Panc1 (cell line): ENCODE results near the gene EHD4. TPM values are rescaled to one million over a fixed set of nuclear protein-coding genes. Genes with fewer than 3 reads are reported as not detected.

ENCODE experiments used
- ATAC-seq: fragments of 200-7000 bp; cut with Tn5 transposase; 2 replicates; pipeline ENCODE4 v1.9.1; 2020; ENCODE audit warnings: mild to moderate bottlenecking, moderate library complexity
- BruUV-seq: library from RNA; stranded (reverse); fragments of 400-500 nt; replicated peaks from 2 replicates; lab custom pipeline; 2021; lab: Mats Ljungman, UMichigan
- CTCF ChIA-PET: fragments of 300-600 bp; sonication (Branson Sonifier 250); formaldehyde crosslinking; loops from one replicate; lab custom pipeline; 2022; ENCODE audit warnings: antibody characterized with exemption; lab: Charles Lee
- POLR2A ChIA-PET: fragments of 300-600 bp; sonication (Branson Sonifier 250); formaldehyde crosslinking; loops from one replicate; lab custom pipeline; 2022; ENCODE audit warnings: antibody characterized with exemption; lab: Charles Lee
- DNase-seq: peaks from one replicate; pipeline ENCODE4 v3.0.0-alpha.2; 2010; ENCODE audit warnings: low read depth, low spot score
- H3K27ac ChIP-seq: 2 replicates; pipeline ENCODE4 v1.5.1; 2011; ENCODE audit warnings: mild to moderate bottlenecking, low read length, inconsistent platforms
- H3K27me3 ChIP-seq: fragments of 200-500 bp; sonication (Bioruptor generic); 2 replicates; pipeline ENCODE4 v1.6.0; 2014; ENCODE audit warnings: low read length, inconsistent platforms; ENCODE audit not compliant: control insufficient read depth, insufficient read depth
- H3K36me3 ChIP-seq: fragments of 200-500 bp; sonication (Bioruptor generic); 2 replicates; pipeline ENCODE4 v1.5.1; 2014; ENCODE audit warnings: inconsistent platforms, mild to moderate bottlenecking, low read length, moderate library complexity; ENCODE audit not compliant: control insufficient read depth, insufficient read depth
- H3K4me1 ChIP-seq: 2 replicates; pipeline ENCODE4 v1.5.1; 2011; ENCODE audit warnings: inconsistent platforms, mild to moderate bottlenecking, low read length, moderate library complexity; ENCODE audit not compliant: control insufficient read depth, insufficient read depth
- H3K4me3 ChIP-seq, 2 experiments: 2 replicates each; pipeline ENCODE4 v1.5.1; 2011 to 2012; ENCODE audit warnings: low read depth in 2 of 2, low read length in 2 of 2, mild to moderate bottlenecking in 2 of 2, inconsistent platforms in 1 of 2, moderate library complexity in 1 of 2
- H3K9me3 ChIP-seq: fragments of 200-500 bp; sonication (Bioruptor generic); 2 replicates; pipeline ENCODE4 v1.5.1; 2014; ENCODE audit warnings: low read depth, mild to moderate bottlenecking, inconsistent platforms, low read length, moderate library complexity; ENCODE audit not compliant: control insufficient read depth, insufficient read depth
- CTCF ChIP-seq: fragments of 450-650 bp; IDR thresholded peaks from 2 replicates; pipeline ENCODE4 v1.5.1; 2017; ENCODE audit warnings: mild to moderate bottlenecking
- POLR2AphosphoS5 ChIP-seq: IDR thresholded peaks from 2 replicates; pipeline ENCODE4 v1.6.1; 2012; ENCODE audit warnings: mild to moderate bottlenecking, low read depth, low read length, moderate library complexity
- SIN3A ChIP-seq: IDR thresholded peaks from 2 replicates; pipeline ENCODE4 v1.6.1; 2012; ENCODE audit warnings: low read depth, mild to moderate bottlenecking, low read length, moderate library complexity, borderline replicate concordance; ENCODE audit not compliant: insufficient read depth
- TCF7L2 ChIP-seq: IDR thresholded peaks from 2 replicates; pipeline ENCODE4 v1.6.1; 2011; ENCODE audit warnings: mild to moderate bottlenecking, low read depth, low read length, inconsistent platforms
- in situ Hi-C: cut with HindIII; loops from 2 replicates; pipeline ENCODE4 v1.10.0; 2016; ENCODE audit warnings: low sequenced_read_pairs, low pct_unique_long_range_greater_than_20kb
- intact Hi-C: fragments of 100-400 bp; cut with micrococcal nuclease; formaldehyde crosslinking; loops from one replicate; pipeline ENCODE4 v1.10.0; 2022; ENCODE audit not compliant: unreplicated experiment
- total RNA-seq: library from RNA; stranded (reverse); gene quantifications from one replicate; pipeline ENCODE4 v1.2.1, GENCODE V29; 2021; ENCODE audit not compliant: unreplicated experiment
- TF ChIP-seq, protein P1 (sequence below), 2 experiments: IDR thresholded peaks; 2 replicates each; pipeline ENCODE4 v1.6.1; 2011 to 2012; ENCODE audit warnings: low read depth in 2 of 2, control low read depth in 1 of 2, low read length in 1 of 2, mild to moderate bottlenecking in 1 of 2, moderate library complexity in 1 of 2; ENCODE audit not compliant: insufficient read depth in 1 of 2

The EHD4 gene
- total RNA-seq, 1 experiment from 2014 or later, result 43.2 TPM

- ATAC-seq (no peak), DNase-seq (no peak)
- intact Hi-C loops (no loop called here), in situ Hi-C loops (no loop called here)
- no TSS peak for BruUV-seq
- POLR2A ChIA-PET, result no interaction called here
- Histone ChIP-seq H3K4me1 (no peaks in the 10 kb centered on the region), H3K27me3 (no peaks in the 10 kb centered on the region), H3K4me3 (no peak overlapping the region), H3K9me3 (no peaks in the 10 kb centered on the region), H3K27ac (no peak overlapping the region), H3K36me3 (no peaks in the 10 kb centered on the region)
- CTCF ChIA-PET, result no interaction called here
- TF ChIP-seq CTCF (no peak), POLR2AphosphoS5 (no peak), SIN3A (no peak), TCF7L2 (no peak)
- TF ChIP-seq, protein P1, sequence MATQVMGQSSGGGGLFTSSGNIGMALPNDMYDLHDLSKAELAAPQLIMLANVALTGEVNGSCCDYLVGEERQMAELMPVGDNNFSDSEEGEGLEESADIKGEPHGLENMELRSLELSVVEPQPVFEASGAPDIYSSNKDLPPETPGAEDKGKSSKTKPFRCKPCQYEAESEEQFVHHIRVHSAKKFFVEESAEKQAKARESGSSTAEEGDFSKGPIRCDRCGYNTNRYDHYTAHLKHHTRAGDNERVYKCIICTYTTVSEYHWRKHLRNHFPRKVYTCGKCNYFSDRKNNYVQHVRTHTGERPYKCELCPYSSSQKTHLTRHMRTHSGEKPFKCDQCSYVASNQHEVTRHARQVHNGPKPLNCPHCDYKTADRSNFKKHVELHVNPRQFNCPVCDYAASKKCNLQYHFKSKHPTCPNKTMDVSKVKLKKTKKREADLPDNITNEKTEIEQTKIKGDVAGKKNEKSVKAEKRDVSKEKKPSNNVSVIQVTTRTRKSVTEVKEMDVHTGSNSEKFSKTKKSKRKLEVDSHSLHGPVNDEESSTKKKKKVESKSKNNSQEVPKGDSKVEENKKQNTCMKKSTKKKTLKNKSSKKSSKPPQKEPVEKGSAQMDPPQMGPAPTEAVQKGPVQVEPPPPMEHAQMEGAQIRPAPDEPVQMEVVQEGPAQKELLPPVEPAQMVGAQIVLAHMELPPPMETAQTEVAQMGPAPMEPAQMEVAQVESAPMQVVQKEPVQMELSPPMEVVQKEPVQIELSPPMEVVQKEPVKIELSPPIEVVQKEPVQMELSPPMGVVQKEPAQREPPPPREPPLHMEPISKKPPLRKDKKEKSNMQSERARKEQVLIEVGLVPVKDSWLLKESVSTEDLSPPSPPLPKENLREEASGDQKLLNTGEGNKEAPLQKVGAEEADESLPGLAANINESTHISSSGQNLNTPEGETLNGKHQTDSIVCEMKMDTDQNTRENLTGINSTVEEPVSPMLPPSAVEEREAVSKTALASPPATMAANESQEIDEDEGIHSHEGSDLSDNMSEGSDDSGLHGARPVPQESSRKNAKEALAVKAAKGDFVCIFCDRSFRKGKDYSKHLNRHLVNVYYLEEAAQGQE (IDR thresholded peaks at IDR 0.05; ENCODE audit: insufficient read depth in 1 of 2, low read depth in 2 of 2, low read length in 1 of 2), result no peak
These were observed 85.2 kb downstream of the EHD4 start for GRCh38 chr15:41887161-41887560.

DNA sequence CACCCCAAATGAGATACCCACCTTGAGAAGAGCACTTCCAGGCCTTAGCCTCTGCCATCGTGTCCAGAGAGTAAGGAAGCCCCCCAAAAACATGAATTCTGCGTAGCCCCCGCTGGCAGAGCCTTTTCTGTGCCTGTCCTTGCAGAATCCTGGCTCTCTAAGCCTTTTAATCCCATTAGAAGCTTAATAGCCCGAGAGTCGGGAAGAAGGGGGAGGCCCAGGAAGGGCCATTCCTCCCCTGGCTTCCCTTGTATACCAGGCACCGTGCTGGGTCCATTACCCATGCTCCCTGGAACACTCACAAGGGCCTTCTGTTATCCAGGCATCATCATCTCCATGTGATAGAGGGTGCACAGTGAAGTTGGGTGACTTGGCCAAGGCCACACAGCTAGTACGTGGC, 85.6 kb downstream of the EHD4 start:
- H3K27ac ChIP-seq, result no peak overlapping the region
- ChIA-PET CTCF (no interaction called here), POLR2A (no interaction called here)
- no peak for DNase-seq
- ATAC-seq, result no peak
- H3K9me3 ChIP-seq, result no peaks in the 10 kb centered on the region
- H3K27me3 ChIP-seq, result no peaks in the 10 kb centered on the region
- H3K4me3 ChIP-seq, result no peak overlapping the region
- intact Hi-C loops (no loop called here), in situ Hi-C loops (no loop called here)
- H3K4me1 ChIP-seq, result no peaks in the 10 kb centered on the region
- H3K36me3 ChIP-seq, result no peaks in the 10 kb centered on the region
- BruUV-seq, result no TSS peak
- no peak for TF ChIP-seq TCF7L2
- TF ChIP-seq, protein P1 (IDR thresholded peaks at IDR 0.05; ENCODE audit: insufficient read depth in 1 of 2, low read depth in 2 of 2, low read length in 1 of 2), result no peak
- no peak for TF ChIP-seq SIN3A
- TF ChIP-seq CTCF, result no peak
- no peak for TF ChIP-seq POLR2AphosphoS5
